ENCODE results near the gene NAIP.
"Not testable (repeated sequence)": the region's sequence is repeated elsewhere in the genome, so short reads cannot be mapped to it uniquely, and the experiment has no call there.

Gene NAIP, protein sequence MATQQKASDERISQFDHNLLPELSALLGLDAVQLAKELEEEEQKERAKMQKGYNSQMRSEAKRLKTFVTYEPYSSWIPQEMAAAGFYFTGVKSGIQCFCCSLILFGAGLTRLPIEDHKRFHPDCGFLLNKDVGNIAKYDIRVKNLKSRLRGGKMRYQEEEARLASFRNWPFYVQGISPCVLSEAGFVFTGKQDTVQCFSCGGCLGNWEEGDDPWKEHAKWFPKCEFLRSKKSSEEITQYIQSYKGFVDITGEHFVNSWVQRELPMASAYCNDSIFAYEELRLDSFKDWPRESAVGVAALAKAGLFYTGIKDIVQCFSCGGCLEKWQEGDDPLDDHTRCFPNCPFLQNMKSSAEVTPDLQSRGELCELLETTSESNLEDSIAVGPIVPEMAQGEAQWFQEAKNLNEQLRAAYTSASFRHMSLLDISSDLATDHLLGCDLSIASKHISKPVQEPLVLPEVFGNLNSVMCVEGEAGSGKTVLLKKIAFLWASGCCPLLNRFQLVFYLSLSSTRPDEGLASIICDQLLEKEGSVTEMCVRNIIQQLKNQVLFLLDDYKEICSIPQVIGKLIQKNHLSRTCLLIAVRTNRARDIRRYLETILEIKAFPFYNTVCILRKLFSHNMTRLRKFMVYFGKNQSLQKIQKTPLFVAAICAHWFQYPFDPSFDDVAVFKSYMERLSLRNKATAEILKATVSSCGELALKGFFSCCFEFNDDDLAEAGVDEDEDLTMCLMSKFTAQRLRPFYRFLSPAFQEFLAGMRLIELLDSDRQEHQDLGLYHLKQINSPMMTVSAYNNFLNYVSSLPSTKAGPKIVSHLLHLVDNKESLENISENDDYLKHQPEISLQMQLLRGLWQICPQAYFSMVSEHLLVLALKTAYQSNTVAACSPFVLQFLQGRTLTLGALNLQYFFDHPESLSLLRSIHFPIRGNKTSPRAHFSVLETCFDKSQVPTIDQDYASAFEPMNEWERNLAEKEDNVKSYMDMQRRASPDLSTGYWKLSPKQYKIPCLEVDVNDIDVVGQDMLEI (N-terminal part only)

GRCh38 chr5:71025289-71025953, at the start of gene NAIP:
Gene NAIP (minus strand): TSS chr5:71025339. CDS start chr5:71012915, 12,424 bp downstream.
- H3K27ac ChIP-seq, result not testable (repeated sequence)

GRCh38 chr5:71067262-71067928, 42.3 kb upstream of the NAIP start, which contains the start of gene GTF2H2:
Gene GTF2H2 (minus strand): TSS chr5:71067676. CDS start chr5:71062763, 4,913 bp downstream.
- H3K27ac ChIP-seq, result not testable (repeated sequence)

DNA sequence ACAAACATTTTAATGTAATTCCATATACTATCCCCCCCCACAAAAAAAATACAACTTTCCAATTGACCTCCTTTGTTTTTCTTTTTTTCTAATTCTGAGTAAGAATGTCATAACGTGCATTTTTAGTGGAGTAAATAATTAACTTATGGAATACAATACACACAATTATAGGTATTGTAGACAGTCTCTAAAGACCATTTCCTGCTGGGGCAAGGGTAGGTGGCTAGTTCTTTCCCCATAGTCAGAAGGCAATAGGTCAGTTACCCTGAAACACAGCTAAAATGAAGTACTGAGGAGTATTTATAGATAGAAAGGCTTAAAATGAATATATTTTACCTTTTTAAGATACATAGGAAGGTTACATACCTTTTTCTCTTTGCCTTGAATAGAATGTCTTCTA, 36.2 kb upstream of the NAIP start:
- H3K27ac ChIP-seq, result not testable (repeated sequence)

DNA sequence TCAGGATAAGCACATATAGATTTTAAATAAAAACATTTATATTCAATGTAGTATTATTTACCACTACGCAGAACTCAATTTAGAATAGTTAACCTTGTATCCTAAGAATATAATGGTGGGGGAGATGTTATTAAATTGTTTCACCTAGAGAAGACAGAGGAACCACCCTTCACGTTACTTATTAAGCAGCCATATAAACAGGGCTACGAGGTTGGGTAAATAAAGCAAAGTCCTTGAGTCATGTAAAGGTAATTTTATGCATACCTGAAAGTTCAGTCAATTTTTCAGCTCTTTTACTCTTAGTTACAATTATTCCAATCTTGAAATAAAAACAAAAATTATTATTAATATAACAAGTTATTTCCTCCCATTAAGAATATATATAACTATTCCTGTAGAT, 34.3 kb upstream of the NAIP start:
- H3K27ac ChIP-seq, result not testable (repeated sequence)

GRCh38 chr5:71044808-71045207, 19.7 kb upstream of the NAIP start:
- not testable (repeated sequence) for H3K27ac ChIP-seq

GRCh38 chr5:71044128-71044527, 19.0 kb upstream of the NAIP start:
- not testable (repeated sequence) for H3K27ac ChIP-seq

- not testable (repeated sequence) for H3K27ac ChIP-seq
Observed at GRCh38 chr5:71031046-71031776, 6.1 kb upstream of the NAIP start.

DNA sequence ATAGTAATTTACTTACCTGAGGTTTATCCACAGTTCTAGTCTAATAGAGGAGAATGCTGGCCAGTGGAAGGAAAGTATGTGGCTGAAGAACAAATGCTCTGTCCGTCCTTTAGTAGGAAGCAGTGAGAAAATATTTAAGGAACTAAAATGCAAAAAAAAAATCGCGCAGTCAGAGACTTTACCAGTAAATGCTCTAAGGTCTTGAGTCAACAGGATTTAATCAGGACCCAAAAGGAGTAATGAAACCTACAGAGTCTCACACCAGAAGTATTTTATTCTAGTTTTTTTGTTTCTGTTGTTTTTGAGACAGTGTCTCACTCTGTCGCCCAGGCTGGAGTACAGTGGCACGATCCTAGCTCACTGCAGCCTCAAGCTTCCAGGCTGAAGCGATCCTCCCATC, 4.5 kb downstream of the NAIP start:
- not testable (repeated sequence) for H3K27ac ChIP-seq

DNA sequence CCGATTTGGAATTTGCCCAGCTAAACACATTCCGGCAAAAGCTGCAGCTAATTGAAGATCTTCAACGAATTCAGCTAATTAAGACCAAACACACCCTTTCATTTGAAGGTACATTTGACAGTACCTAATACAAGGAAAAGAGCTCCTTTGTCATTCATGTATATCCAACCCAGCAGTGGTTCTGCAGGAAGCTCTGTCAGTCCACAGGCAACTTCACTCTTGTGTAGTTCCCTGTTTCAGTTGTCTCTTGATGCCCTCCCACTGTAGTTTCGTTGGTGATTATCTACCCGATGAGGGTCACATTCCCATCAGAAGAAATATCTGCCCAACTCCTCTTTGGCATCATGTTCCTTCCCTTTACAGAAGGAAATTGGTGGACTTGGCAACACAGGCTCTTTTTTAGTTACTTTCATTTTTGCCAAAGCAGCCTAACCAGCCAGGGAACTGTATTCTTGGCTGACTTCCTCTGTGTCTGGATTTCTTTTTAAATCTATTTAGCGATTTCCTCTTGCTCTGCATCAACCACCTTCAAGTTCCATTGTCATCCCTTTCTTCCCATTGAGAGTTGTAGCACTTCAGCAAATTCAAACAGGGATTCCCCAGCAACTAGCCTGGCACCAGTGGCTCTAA, 6.6 kb downstream of the NAIP start:
- not testable (repeated sequence) for H3K27ac ChIP-seq

DNA sequence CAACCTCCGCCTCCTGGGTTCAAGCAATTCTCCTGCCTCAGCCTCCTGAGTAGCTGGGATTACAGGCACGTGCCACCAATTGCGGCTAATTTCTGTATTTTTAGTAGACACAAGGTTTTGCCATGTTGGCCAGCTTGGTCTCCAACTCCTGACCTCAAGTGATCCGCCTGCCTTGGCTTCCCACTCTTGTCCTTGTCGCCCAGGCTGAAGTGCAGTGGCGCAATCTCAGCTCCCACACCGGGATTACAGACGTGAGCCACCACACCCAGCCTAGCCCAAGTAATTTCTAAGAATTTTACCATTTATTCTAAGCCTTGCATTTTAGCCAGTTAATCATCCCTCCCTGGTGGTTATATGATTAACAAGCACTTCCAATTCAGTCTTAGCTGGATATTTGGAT, 11.0 kb downstream of the NAIP start:
- H3K27ac ChIP-seq, result no peak overlapping the region
- TF ChIP-seq, protein P1, sequence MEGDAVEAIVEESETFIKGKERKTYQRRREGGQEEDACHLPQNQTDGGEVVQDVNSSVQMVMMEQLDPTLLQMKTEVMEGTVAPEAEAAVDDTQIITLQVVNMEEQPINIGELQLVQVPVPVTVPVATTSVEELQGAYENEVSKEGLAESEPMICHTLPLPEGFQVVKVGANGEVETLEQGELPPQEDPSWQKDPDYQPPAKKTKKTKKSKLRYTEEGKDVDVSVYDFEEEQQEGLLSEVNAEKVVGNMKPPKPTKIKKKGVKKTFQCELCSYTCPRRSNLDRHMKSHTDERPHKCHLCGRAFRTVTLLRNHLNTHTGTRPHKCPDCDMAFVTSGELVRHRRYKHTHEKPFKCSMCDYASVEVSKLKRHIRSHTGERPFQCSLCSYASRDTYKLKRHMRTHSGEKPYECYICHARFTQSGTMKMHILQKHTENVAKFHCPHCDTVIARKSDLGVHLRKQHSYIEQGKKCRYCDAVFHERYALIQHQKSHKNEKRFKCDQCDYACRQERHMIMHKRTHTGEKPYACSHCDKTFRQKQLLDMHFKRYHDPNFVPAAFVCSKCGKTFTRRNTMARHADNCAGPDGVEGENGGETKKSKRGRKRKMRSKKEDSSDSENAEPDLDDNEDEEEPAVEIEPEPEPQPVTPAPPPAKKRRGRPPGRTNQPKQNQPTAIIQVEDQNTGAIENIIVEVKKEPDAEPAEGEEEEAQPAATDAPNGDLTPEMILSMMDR (conservative IDR thresholded peaks at IDR 0.05), result no peak

DNA sequence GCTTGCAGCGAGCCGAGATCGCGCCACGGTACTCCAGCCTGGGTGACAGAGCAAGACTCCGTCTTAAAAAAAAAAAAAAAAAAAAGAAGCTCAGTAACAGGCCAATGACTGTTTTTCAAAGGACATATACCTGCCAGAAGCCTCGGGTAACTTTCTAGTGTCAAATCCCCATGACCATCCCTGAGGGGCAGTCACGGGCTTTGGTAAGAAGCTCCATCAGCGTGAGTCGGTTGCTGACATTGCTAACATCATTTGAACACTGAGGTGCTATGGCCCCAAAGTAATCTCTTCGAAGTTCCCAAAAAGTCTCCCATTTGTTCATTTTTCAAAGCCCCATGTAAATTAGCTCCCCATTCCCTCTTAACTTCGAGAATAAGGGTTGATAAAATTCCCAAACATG, 11.6 kb downstream of the NAIP start:
- TF ChIP-seq, protein P1 (conservative IDR thresholded peaks at IDR 0.05), result no peak
- H3K27ac ChIP-seq, result no peak overlapping the region

Data from VCaP (cell line).